ENCODE results near the gene MICU1.
"Not testable (repeated sequence)": the region's sequence is repeated elsewhere in the genome, so short reads cannot be mapped to it uniquely, and the experiment has no call there.

The MICU1 gene

GRCh38 chr10:72414642-72415041 lies 211.2 kb downstream of the MICU1 start:
- DNase-seq (ENCODE audit: low read depth), result no peak
- TF ChIP-seq, protein P1, sequence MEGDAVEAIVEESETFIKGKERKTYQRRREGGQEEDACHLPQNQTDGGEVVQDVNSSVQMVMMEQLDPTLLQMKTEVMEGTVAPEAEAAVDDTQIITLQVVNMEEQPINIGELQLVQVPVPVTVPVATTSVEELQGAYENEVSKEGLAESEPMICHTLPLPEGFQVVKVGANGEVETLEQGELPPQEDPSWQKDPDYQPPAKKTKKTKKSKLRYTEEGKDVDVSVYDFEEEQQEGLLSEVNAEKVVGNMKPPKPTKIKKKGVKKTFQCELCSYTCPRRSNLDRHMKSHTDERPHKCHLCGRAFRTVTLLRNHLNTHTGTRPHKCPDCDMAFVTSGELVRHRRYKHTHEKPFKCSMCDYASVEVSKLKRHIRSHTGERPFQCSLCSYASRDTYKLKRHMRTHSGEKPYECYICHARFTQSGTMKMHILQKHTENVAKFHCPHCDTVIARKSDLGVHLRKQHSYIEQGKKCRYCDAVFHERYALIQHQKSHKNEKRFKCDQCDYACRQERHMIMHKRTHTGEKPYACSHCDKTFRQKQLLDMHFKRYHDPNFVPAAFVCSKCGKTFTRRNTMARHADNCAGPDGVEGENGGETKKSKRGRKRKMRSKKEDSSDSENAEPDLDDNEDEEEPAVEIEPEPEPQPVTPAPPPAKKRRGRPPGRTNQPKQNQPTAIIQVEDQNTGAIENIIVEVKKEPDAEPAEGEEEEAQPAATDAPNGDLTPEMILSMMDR (IDR thresholded peaks at IDR 0.05; ENCODE audit: insufficient read depth, low read depth, low read length, missing control alignments), result no peak
- no peak overlapping the region for H3K4me3 ChIP-seq (ENCODE audit: low read depth, low read length)

DNA sequence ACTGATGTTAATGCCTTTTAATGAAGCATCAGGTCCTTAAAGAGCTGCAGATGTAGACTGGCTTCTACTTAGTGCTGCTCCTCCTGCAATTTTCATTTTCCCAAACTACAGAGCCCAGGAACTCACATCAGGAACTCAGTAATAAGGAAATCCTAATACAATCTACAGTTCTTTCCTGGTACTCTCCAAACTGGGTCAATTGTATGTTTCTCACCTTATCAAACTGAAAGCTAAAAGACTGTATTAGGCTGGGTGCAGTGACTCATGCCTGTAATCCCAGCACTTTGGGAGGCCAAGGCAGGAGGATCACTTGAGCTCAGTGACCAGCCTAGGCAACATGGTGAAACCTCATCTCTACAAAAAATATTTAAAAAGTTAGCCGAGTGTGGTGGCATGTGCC lies 216.7 kb downstream of the MICU1 start:
- H3K4me3 ChIP-seq (ENCODE audit: low read depth, low read length), result no peak overlapping the region
- DNase-seq (ENCODE audit: low read depth), result no peak
- TF ChIP-seq, protein P1 (IDR thresholded peaks at IDR 0.05; ENCODE audit: insufficient read depth, low read depth, low read length, missing control alignments), result no peak

DNA sequence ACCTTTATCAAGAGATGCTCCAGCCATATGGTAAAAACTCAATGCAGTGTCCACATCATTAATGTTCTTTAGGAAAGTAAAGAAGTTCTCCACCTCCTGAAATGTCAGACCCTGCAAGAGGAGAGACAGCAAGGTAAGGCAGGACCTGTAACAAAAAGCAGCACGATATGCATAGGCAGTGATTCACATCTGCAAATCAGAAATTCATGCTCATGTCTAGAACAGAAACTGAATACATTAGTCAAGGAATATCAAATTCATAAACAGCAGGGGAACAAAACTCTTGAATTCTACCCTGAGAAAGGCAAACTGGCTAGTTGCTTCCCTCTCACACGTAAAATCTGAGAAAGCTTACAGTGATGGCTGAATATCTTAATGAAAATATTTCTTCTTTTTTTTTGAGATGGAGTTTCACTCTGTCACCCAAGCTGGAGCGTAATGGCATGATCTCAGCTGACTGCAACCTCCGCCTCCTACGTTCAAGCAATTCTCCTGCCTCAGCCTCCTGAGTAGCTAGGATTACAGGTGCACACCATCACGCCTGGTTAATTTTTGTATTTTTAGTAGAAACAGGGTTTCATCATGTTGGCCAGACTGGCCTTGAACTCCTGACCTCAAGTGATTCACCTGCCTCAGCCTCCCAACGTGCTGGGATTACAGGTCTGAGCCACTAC lies 217.8 kb downstream of the MICU1 start:
- no peak overlapping the region for H3K4me3 ChIP-seq (ENCODE audit: low read depth, low read length)
- DNase-seq (ENCODE audit: low read depth), result no peak

GRCh38 chr10:72407471-72407870 lies 218.4 kb downstream of the MICU1 start:
- no peak for DNase-seq (ENCODE audit: low read depth)
- no peak overlapping the region for H3K4me3 ChIP-seq (ENCODE audit: low read depth, low read length)
- TF ChIP-seq, protein P1 (IDR thresholded peaks at IDR 0.05; ENCODE audit: insufficient read depth, low read depth, low read length, missing control alignments), result no peak

More for the DNA sequence above, 217.8 kb downstream of the MICU1 start:
- TF ChIP-seq, protein P1 (IDR thresholded peaks at IDR 0.05; ENCODE audit: insufficient read depth, low read depth, low read length, missing control alignments), result no peak

- DNase-seq (ENCODE audit: low read depth); H3K4me3 ChIP-seq (ENCODE audit: low read depth, low read length): not testable (repeated sequence)
Observed at GRCh38 chr10:72395581-72395980, 230.3 kb downstream of the MICU1 start.

- no peak for DNase-seq (ENCODE audit: low read depth)
- TF ChIP-seq, protein P1 (IDR thresholded peaks at IDR 0.05; ENCODE audit: insufficient read depth, low read depth, low read length, missing control alignments), result no peak
- H3K4me3 ChIP-seq (ENCODE audit: low read depth, low read length), result no peak overlapping the region
Observed at GRCh38 chr10:72392571-72392970, 233.3 kb downstream of the MICU1 start.

DNA sequence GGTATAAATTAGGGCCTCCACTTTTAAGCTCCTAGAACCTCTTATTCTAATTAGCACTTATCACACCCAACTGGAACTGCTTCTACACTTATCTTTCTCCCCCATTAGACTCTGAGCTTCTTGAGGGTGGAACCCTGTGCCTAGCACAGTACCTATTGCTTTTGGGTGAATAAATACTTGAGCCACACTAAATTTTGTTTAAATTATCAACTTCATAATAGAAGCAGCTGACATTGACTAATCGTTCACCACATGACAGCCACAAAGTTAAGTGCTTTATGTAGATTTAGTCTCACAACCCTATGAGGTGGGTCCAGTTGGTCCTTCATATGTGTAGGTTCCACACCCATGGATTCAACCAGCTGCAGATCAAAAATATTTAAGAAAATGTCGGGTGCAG lies 235.1 kb downstream of the MICU1 start:
- TF ChIP-seq, protein P1 (IDR thresholded peaks at IDR 0.05; ENCODE audit: insufficient read depth, low read depth, low read length, missing control alignments), result no peak
- H3K4me3 ChIP-seq (ENCODE audit: low read depth, low read length), result no peak overlapping the region

More for the DNA sequence above, 235.1 kb downstream of the MICU1 start:
- no peak for DNase-seq (ENCODE audit: low read depth)
